Ovary (tissue), 9 donors: ENCODE data around the gene MROH7. TPM values are rescaled to one million over a fixed set of nuclear protein-coding genes. Genes with fewer than 3 reads are reported as not detected.

Experiments used
- DNase-seq, 5 donors: peaks; one replicate each; pipeline ENCODE4 v3.0.0-alpha.2; 2019 to 2020
- H3K27ac ChIP-seq, 2 donors: fragments of 200-600 bp; one replicate each; pipeline versions ENCODE4 v1.5.1 to v1.8.0; 2019 to 2022
- H3K27me3 ChIP-seq: fragments of 200-600 bp; one replicate; pipeline ENCODE4 v1.8.0; 2022
- H3K36me3 ChIP-seq: fragments of 200-600 bp; sonication (generic); one replicate; pipeline ENCODE4 v1.5.1; 2019
- H3K4me1 ChIP-seq: one replicate; pipeline ENCODE4 v1.8.1; 2013; ENCODE audit warnings: mild to moderate bottlenecking, moderate library complexity; ENCODE audit not compliant: insufficient read depth
- H3K4me3 ChIP-seq: fragments of 200-600 bp; sonication (generic); one replicate; pipeline ENCODE4 v1.5.1; 2017
- H3K9me3 ChIP-seq, 2 donors: fragments of 200-600 bp in 1 of 2; sonication (generic) in 1 of 2; one replicate each; pipeline versions ENCODE4 v1.5.1 to v1.8.1; 2013 to 2019; ENCODE audit warnings: mild to moderate bottlenecking in 1 of 2, moderate library complexity in 1 of 2
- CTCF ChIP-seq, 3 donors: fragments of 450-650 bp in 2 of 3; fragments of 200-600 bp in 1 of 3; IDR thresholded peaks; one replicate each; pipeline versions ENCODE4 v1.5.1 to v1.8.0; 2016 to 2022; ENCODE audit warnings: antibody characterized with exemption in 3 of 3, mild to moderate bottlenecking in 1 of 3
- EP300 ChIP-seq: sonication (generic); formaldehyde crosslinking; IDR thresholded peaks from one replicate; pipeline ENCODE4 v1.6.1; 2017; ENCODE audit warnings: antibody characterized with exemption
- POLR2A ChIP-seq: fragments of 450-650 bp; IDR thresholded peaks from one replicate; pipeline ENCODE4 v1.6.1; 2017; ENCODE audit warnings: antibody characterized with exemption, mild to moderate bottlenecking, moderate library complexity
- WGBS, 3 donors: extraction: QIAGEN DNeasy Blood & Tissue Kit in 1 of 3; methylation state at CpG; one replicate each; pipeline versions ENCODE4 v1.1.5 to v1.1.7; 2013 to 2017; 5-methylcytosine and 5-hydroxymethylcytosine counted together
- intact Hi-C, 4 donors: fragments of 100-400 bp; cut with DNase I; formaldehyde crosslinking; loops; one replicate each; pipeline versions ENCODE4 v1.11.0 to v1.15.1; 2022 to 2023
- polyA plus RNA-seq, 2 donors: library from polyadenylated mRNA; stranded (reverse); fragments of 200-250 nt in 1 of 2; fragments of 350-450 nt in 1 of 2; fragmentation: Illumina TruSeq in 1 of 2; extraction: RNeasy Lipid Tissue Mini Kit (QIAGEN cat#74804) in 1 of 2; gene quantifications; one replicate each; pipeline ENCODE4 v1.2.3, GENCODE V29; 2013 to 2014
- total RNA-seq, 7 donors: library from RNA; depleted of rRNA in 2 of 7; stranded (reverse); fragments of >200 nt in 2 of 7; fragmentation: NEBNext Ultra II Directional in 3 of 7; extraction: Animal tissue kit (Norgen Biotek cat#: 25700) in 3 of 7; gene quantifications; one replicate each; pipeline versions ENCODE4 v1.1.0 to v1.2.4, GENCODE V29; 2016 to 2023
- donor health status: DM: no; HTN: no; CAD: no; lungs with moderate emphysema.
- donor health status: DM: no; HTN: no; CAD: no.
- donor health status: Bipolar disorder and iron deficiency.
- donor health status: DM: yes; HTN: yes; CAD: no.
- donor health status: DM: no; HTN: no; CAD: no.
- donor health status: DM: yes; HTN: yes; CAD: no.

Gene MROH7
- total and polyA plus RNA-seq, 9 donors, result 3.1 to 20.9 (median 9.3) TPM

GRCh38 chr1:54658164-54658913 lies 16.8 kb downstream of the MROH7 start:
- H3K27me3 ChIP-seq, result no peaks in the 10 kb centered on the region
- no peak overlapping the region for H3K4me3 ChIP-seq
- TF ChIP-seq CTCF (IDR thresholded peaks at IDR 0.05) (no peak), POLR2A (no peak), EP300 (no peak)
- no peaks in the 10 kb centered on the region for H3K9me3 ChIP-seq
- no peak for DNase-seq
- WGBS, 3 donors, result 94 to 95% (median 95%) methylated on average over 2 of the region's 2 CpGs
- H3K27ac ChIP-seq, result no peak overlapping the region
- no peaks in the 10 kb centered on the region for H3K4me1 ChIP-seq
- H3K36me3 ChIP-seq, result no peaks in the 10 kb centered on the region
- intact Hi-C loops, result no loop called here

- Histone ChIP-seq H3K27ac (no peak overlapping the region), H3K27me3 (no peaks in the 10 kb centered on the region), H3K4me1 (no peaks in the 10 kb centered on the region), H3K36me3 (no peaks in the 10 kb centered on the region), H3K4me3 (no peak overlapping the region), H3K9me3 (no peaks in the 10 kb centered on the region)
- 86 to 95% (median 87%) methylated on average over 4 of the region's 4 CpGs for WGBS, 3 donors
- intact Hi-C loops, result no loop called here
- no peak for DNase-seq
- TF ChIP-seq CTCF (IDR thresholded peaks at IDR 0.05) (no peak), POLR2A (no peak), EP300 (no peak)
These were observed 22.1 kb downstream of the MROH7 start for GRCh38 chr1:54663725-54664124.

GRCh38 chr1:54664364-54664763 lies 22.8 kb downstream of the MROH7 start:
- H3K4me1 ChIP-seq, result no peaks in the 10 kb centered on the region

GRCh38 chr1:54665852-54666251 lies 24.3 kb downstream of the MROH7 start:
- TF ChIP-seq POLR2A, result no peak
- no peak for TF ChIP-seq CTCF (IDR thresholded peaks at IDR 0.05)
- TF ChIP-seq EP300, result no peak
- no peak overlapping the region for H3K27ac ChIP-seq
- H3K4me3 ChIP-seq, result no peak overlapping the region
- H3K27me3 ChIP-seq, result no peaks in the 10 kb centered on the region
- DNase-seq, result no peak
- no peaks in the 10 kb centered on the region for H3K9me3 ChIP-seq
- intact Hi-C loops, result no loop called here
- no peaks in the 10 kb centered on the region for H3K4me1 ChIP-seq
- no peaks in the 10 kb centered on the region for H3K36me3 ChIP-seq
- 93 to 96% (median 96%) methylated on average over 5 of the region's 5 CpGs for WGBS, 3 donors

More at GRCh38 chr1:54664364-54664763, 22.8 kb downstream of the MROH7 start:
- DNase-seq, result no peak
- no peak overlapping the region for H3K27ac ChIP-seq
- H3K36me3 ChIP-seq, result no peaks in the 10 kb centered on the region
- TF ChIP-seq CTCF (IDR thresholded peaks at IDR 0.05) (no peak), EP300 (no peak), POLR2A (no peak)
- H3K4me3 ChIP-seq, result no peak overlapping the region
- H3K9me3 ChIP-seq, result no peaks in the 10 kb centered on the region
- intact Hi-C loops, result no loop called here
- no peaks in the 10 kb centered on the region for H3K27me3 ChIP-seq
- 88 to 99% (median 90%) methylated on average over 4 of the region's 4 CpGs for WGBS, 3 donors
